Ishikawa (cell line): Measurements from ENCODE around the gene RNF31.

Source experiments
- CEBPB ChIP-seq: IDR thresholded peaks from 2 replicates; pipeline ENCODE4 v1.6.1; 2012
- CREB1 ChIP-seq: IDR thresholded peaks from 2 replicates; pipeline ENCODE4 v1.6.1; 2012; ENCODE audit warnings: low read depth
- EP300 ChIP-seq: IDR thresholded peaks from 2 replicates; pipeline ENCODE4 v1.6.1; 2012; ENCODE audit warnings: borderline replicate concordance
- FOXM1 ChIP-seq: IDR thresholded peaks from 2 replicates; pipeline ENCODE4 v1.6.1; 2012; ENCODE audit warnings: low read depth, borderline replicate concordance
- NFIC ChIP-seq: IDR thresholded peaks from 2 replicates; pipeline ENCODE4 v1.6.1; 2012
- RAD21 ChIP-seq: IDR thresholded peaks from 2 replicates; pipeline ENCODE4 v1.6.1; 2012; ENCODE audit warnings: low read depth
- TAF1 ChIP-seq: IDR thresholded peaks from 2 replicates; pipeline ENCODE4 v1.6.1; 2012; ENCODE audit warnings: low read depth, mild to moderate bottlenecking
- TCF12 ChIP-seq: IDR thresholded peaks from 2 replicates; pipeline ENCODE4 v1.6.1; 2012; ENCODE audit warnings: low read depth
- TF ChIP-seq, protein P1 (sequence below): IDR thresholded peaks from 2 replicates; pipeline ENCODE4 v1.6.1; 2012
- TF ChIP-seq, protein P2 (sequence below): IDR thresholded peaks from 2 replicates; pipeline ENCODE4 v1.6.1; 2012; ENCODE audit warnings: low read depth, mild to moderate bottlenecking
- TF ChIP-seq, protein P3 (sequence below): IDR thresholded peaks from 2 replicates; pipeline ENCODE4 v1.6.1; 2012

DNA sequence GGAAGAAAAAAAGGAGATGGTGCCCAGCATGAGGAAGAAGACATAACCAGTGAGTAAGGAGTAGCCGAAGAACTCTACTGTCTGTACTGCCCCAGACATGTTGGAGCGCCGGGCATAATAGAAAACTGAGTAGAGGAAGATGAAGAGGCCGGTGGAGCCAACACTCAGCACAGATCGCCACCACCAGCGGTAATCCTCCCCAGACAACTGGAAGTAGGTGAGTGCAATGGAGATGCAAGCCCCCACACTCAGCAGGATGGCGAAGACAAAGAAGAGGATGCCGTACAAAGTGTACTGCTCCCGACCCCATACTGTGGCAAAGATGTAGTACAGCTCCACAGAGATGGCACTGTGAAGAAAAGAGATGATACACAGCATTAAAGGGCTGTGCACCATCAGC lies 42.2 kb downstream of the RNF31 start:
- no peak for TF ChIP-seq EP300
- no peak for TF ChIP-seq CEBPB
- no peak for TF ChIP-seq FOXM1
- TF ChIP-seq TAF1, result no peak
- no peak for TF ChIP-seq CREB1
- no peak for TF ChIP-seq TCF12
- no peak for TF ChIP-seq NFIC
- TF ChIP-seq, protein P1, sequence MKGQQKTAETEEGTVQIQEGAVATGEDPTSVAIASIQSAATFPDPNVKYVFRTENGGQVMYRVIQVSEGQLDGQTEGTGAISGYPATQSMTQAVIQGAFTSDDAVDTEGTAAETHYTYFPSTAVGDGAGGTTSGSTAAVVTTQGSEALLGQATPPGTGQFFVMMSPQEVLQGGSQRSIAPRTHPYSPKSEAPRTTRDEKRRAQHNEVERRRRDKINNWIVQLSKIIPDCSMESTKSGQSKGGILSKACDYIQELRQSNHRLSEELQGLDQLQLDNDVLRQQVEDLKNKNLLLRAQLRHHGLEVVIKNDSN, result no peak
- TF ChIP-seq RAD21, result no peak
- TF ChIP-seq, protein P2, sequence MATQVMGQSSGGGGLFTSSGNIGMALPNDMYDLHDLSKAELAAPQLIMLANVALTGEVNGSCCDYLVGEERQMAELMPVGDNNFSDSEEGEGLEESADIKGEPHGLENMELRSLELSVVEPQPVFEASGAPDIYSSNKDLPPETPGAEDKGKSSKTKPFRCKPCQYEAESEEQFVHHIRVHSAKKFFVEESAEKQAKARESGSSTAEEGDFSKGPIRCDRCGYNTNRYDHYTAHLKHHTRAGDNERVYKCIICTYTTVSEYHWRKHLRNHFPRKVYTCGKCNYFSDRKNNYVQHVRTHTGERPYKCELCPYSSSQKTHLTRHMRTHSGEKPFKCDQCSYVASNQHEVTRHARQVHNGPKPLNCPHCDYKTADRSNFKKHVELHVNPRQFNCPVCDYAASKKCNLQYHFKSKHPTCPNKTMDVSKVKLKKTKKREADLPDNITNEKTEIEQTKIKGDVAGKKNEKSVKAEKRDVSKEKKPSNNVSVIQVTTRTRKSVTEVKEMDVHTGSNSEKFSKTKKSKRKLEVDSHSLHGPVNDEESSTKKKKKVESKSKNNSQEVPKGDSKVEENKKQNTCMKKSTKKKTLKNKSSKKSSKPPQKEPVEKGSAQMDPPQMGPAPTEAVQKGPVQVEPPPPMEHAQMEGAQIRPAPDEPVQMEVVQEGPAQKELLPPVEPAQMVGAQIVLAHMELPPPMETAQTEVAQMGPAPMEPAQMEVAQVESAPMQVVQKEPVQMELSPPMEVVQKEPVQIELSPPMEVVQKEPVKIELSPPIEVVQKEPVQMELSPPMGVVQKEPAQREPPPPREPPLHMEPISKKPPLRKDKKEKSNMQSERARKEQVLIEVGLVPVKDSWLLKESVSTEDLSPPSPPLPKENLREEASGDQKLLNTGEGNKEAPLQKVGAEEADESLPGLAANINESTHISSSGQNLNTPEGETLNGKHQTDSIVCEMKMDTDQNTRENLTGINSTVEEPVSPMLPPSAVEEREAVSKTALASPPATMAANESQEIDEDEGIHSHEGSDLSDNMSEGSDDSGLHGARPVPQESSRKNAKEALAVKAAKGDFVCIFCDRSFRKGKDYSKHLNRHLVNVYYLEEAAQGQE, result no peak
- TF ChIP-seq, protein P3, sequence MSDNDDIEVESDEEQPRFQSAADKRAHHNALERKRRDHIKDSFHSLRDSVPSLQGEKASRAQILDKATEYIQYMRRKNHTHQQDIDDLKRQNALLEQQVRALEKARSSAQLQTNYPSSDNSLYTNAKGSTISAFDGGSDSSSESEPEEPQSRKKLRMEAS, result no peak
